Right lobe of liver (tissue), 4 donors: ENCODE results near the gene R3HDM2.

ENCODE experiments used
- CTCF ChIP-seq, 4 donors: fragments of 200-600 bp in 3 of 4; fragments of 450-650 bp in 1 of 4; IDR thresholded peaks; one replicate each; pipeline versions ENCODE4 v1.5.1 to v1.8.0; 2016 to 2022; ENCODE audit warnings: antibody characterized with exemption in 4 of 4, mild to moderate bottlenecking in 2 of 4
- POLR2A ChIP-seq: fragments of 450-650 bp; IDR thresholded peaks from one replicate; pipeline ENCODE4 v1.6.1; 2017; ENCODE audit warnings: antibody characterized with exemption, mild to moderate bottlenecking
- donor health status: DM: no; HTN: no; CAD: no.
- donor health status: DM: no; HTN: no; CAD: no.
- donor health status: DM: no; HTN: yes; CAD: no.

- TF ChIP-seq CTCF (IDR thresholded peaks at IDR 0.05): no peak
- no peak for TF ChIP-seq POLR2A
These were observed 46.3 kb upstream of the R3HDM2 start for GRCh38 chr12:57476993-57477709.
